IPS DF 6.9 (cell line): Measurements from ENCODE around the gene ACTR2.
"Not testable (repeated sequence)": the region's sequence is repeated elsewhere in the genome, so short reads cannot be mapped to it uniquely, and the experiment has no call there.

Experiments
- DNase-seq: peaks from one replicate; pipeline ENCODE4 v3.0.0-alpha.2; 2013; ENCODE audit warnings: low read depth, low spot score
- H3K27ac ChIP-seq: one replicate; pipeline ENCODE4 v1.5.1; 2013; ENCODE audit warnings: low read length, control low read depth
- H3K27me3 ChIP-seq: 2 replicates; pipeline ENCODE4 v1.6.1; 2013; ENCODE audit warnings: mild to moderate bottlenecking, low read length; ENCODE audit not compliant: control insufficient read depth, insufficient read depth
- H3K36me3 ChIP-seq: 2 replicates; pipeline ENCODE4 v1.6.1; 2013; ENCODE audit warnings: low read length; ENCODE audit not compliant: control insufficient read depth, insufficient read depth
- H3K4me1 ChIP-seq: 2 replicates; pipeline ENCODE4 v1.6.1; 2013; ENCODE audit warnings: low read length; ENCODE audit not compliant: control insufficient read depth, insufficient read depth
- H3K4me3 ChIP-seq: 2 replicates; pipeline ENCODE4 v1.5.1; 2013; ENCODE audit warnings: mild to moderate bottlenecking, low read length
- H3K9me3 ChIP-seq: 2 replicates; pipeline ENCODE4 v1.6.1; 2013; ENCODE audit warnings: low read length, inconsistent platforms; ENCODE audit not compliant: control insufficient read depth, insufficient read depth
- WGBS: extraction: QIAGEN DNeasy Blood & Tissue Kit; methylation state at CpG from one replicate; pipeline ENCODE4 v1.1.7; 2013; ENCODE audit warnings: mixed read lengths, missing lambda C conversion rate; ENCODE audit not compliant: insufficient read length, insufficient coverage; 5-methylcytosine and 5-hydroxymethylcytosine counted together

Gene ACTR2

DNA sequence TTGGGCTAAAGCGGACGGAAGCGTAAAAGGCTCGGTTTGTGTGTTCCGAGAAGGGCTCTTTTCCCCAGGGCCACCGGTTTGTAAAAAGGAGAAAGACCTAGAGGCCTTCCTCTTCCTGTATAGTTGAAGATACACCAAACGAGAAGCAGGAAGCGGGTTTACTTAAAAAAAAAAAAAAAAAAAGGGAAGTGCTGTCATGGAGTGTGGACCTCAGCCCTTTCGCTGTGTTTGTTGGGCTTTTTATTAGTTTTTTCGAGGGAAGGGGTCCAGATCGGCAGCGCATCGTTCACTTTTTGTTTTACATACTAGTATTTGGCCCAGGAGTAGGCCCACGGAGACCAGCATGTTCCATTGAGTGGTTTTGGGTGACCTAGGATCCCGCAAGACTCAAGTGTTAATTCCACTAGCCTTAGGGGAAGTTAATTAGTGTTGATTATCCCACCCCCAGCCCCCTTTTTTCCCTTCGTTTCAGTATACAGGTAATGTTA is 676 bp downstream of the ACTR2 start:
- H3K4me3 ChIP-seq = peak overlapping the region; percentile 90
- H3K27ac ChIP-seq = no peak overlapping the region
- WGBS = no CpG with 5 or more reads among the region's 16 CpGs
- no peaks in the 10 kb centered on the region for H3K4me1 ChIP-seq
- DNase-seq = no peak
- H3K9me3 ChIP-seq = no peaks in the 10 kb centered on the region
- H3K27me3 ChIP-seq = no peaks in the 10 kb centered on the region
- no peaks in the 10 kb centered on the region for H3K36me3 ChIP-seq

DNA sequence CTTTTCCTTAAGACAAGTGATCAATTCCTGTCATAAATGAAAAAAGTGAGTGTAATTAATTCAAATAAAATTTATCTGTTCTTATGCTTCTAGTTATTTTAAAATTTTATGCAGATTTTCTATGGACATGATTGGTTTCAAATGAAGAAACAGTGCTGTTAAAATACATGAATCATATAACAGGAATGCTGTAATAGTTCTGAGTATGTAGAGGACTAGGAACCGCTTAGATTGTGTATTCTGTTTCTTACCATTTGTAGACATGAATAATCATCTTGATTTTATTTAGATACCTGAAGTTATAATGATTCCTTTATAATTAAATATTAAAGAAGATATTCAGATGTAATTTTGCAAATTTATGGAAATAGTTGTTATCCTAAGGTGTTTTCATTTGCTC is 3.5 kb downstream of the ACTR2 start:
- no peaks in the 10 kb centered on the region for H3K4me1 ChIP-seq
- no CpG with 5 or more reads among the region's 1 CpG for WGBS
- H3K36me3 ChIP-seq = no peaks in the 10 kb centered on the region
- H3K27me3 ChIP-seq = no peaks in the 10 kb centered on the region
- no peaks in the 10 kb centered on the region for H3K9me3 ChIP-seq
- DNase-seq = no peak
- no peak overlapping the region for H3K4me3 ChIP-seq
- H3K27ac ChIP-seq = no peak overlapping the region

DNA sequence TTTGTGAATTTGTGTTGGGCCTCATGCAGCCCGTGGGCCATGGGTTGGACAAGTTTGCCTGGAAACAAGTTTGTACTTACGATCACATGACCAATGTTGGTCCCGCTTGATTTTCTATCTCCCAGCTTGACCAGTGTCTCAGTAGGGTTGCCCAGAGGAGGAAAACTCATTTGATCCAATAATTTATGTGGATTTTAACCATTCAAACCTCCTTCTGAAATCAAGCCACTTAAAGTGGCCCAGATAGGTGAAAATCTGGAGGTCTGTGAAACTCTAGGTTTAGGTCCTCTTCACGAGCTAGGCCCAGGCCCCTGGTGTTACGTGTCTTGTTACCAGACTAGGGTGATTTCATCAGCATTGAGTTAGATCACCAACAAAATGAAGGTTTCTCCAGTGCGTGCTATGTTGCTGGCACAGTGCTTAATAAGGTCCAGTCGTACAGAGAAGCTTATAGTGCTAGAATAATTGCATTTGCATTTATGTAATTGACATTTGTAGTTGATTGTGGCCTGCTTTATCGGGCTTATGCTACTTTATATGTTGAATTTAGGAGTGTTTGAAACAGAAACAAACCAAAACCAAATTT is 4.4 kb downstream of the ACTR2 start:
- no peak overlapping the region for H3K4me3 ChIP-seq
- no CpG with 5 or more reads among the region's 8 CpGs for whole genome bisulfite sequencing

DNA sequence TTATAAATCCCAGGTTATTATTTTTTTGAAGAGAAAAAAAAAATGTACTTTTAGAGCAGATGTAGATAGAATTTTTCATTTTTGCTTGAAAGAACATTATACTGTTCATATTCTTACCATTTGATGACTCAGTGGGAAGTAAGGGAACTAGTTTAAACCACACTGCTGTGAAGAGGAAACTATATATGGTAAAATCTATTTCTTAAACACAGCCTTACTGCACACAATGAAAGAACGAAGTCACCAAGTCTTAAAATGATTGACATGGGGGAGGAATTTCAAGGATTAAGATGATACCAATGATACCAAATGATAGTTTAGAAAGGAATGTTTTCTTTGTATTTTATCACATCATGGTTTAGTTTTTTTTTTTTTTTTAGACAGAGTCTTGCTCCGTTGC is 5.0 kb downstream of the ACTR2 start:
- WGBS = no CpG with 5 or more reads among the region's 2 CpGs
- H3K9me3 ChIP-seq = no peaks in the 10 kb centered on the region
- no peak overlapping the region for H3K4me3 ChIP-seq
- no peaks in the 10 kb centered on the region for H3K4me1 ChIP-seq
- H3K36me3 ChIP-seq = no peaks in the 10 kb centered on the region
- H3K27me3 ChIP-seq = no peaks in the 10 kb centered on the region
- no peak for DNase-seq
- H3K27ac ChIP-seq = no peak overlapping the region

More for the DNA sequence above, 4.4 kb downstream of the ACTR2 start:
- Histone ChIP-seq H3K27me3 (no peaks in the 10 kb centered on the region), H3K9me3 (no peaks in the 10 kb centered on the region), H3K36me3 (no peaks in the 10 kb centered on the region), H3K27ac (no peak overlapping the region), H3K4me1 (no peaks in the 10 kb centered on the region)
- no peak for DNase-seq

DNA sequence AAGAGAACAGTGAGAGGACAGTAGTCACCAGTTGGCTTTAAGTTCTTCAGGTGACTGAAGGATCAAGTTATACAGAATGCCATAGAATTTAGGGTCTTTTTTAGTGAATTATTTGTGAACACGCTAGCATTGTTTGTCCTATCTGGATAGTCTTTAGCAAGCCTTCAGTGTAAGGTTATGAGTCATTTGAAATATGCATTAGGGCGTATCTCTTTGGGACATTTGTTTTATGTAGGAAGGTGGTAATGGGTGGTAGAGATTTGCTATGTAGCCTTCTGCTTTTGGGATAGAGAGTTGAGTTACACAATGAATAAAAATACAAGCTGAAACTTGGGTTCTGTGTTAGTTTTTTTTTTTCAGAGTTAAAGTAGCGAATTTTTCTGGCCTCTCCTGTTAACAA is 13.0 kb downstream of the ACTR2 start:
- DNase-seq = no peak
- no peak overlapping the region for H3K27ac ChIP-seq
- no peaks in the 10 kb centered on the region for H3K27me3 ChIP-seq
- no peaks in the 10 kb centered on the region for H3K9me3 ChIP-seq
- no peak overlapping the region for H3K4me3 ChIP-seq
- WGBS = 100% methylated on average over 1 of the region's 3 CpGs
- no peaks in the 10 kb centered on the region for H3K36me3 ChIP-seq
- no peaks in the 10 kb centered on the region for H3K4me1 ChIP-seq

DNA sequence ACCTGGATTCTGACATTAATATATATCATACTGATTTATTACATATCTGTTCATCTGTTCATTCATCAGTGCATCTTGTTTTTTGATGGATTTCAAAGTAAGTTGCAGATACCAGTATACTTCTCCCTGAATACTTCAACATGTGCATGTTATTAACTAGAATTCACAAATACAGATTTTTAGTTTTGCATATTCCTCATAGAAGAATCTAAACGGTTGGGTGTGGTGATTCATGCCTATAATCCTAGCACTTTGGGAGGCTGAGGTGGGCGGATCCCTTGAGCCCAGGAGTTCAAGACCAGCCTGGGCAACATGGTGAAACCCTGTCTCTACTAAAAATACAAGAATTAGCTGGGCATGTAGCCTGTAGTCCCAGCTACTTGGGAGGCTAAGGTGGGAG is 16.8 kb downstream of the ACTR2 start:
- not testable (repeated sequence) for H3K4me3 ChIP-seq, H3K36me3 ChIP-seq

DNA sequence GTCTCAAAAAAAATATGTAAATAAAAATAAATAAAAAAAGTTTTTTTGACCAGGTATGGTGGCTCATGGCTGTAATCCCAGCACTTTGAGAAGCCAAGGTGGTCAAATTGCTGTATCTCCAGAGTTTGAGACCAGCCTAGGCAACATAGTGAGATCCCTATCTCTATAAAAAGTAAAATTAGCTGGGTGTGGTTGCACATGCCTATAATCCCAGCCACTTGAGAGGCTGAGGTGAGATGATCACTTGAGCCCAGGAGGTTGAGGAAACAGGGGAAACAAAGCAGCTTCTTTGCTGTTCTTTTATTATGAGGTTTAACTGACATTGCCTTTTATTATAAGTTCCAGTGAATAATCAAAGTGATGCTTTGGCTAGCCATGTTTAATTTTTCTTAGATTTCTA is 25.0 kb downstream of the ACTR2 start:
- no peaks in the 10 kb centered on the region for H3K27me3 ChIP-seq
- no peaks in the 10 kb centered on the region for H3K36me3 ChIP-seq
- DNase-seq = no peak
- H3K4me1 ChIP-seq = no peaks in the 10 kb centered on the region
- H3K4me3 ChIP-seq = no peak overlapping the region
- no peak overlapping the region for H3K27ac ChIP-seq
- H3K9me3 ChIP-seq = no peaks in the 10 kb centered on the region

More for the DNA sequence above, 16.8 kb downstream of the ACTR2 start:
- not testable (repeated sequence) for DNase-seq, H3K27ac ChIP-seq, H3K27me3 ChIP-seq, H3K9me3 ChIP-seq, H3K4me1 ChIP-seq
- no CpG with 5 or more reads among the region's 2 CpGs for WGBS

DNA sequence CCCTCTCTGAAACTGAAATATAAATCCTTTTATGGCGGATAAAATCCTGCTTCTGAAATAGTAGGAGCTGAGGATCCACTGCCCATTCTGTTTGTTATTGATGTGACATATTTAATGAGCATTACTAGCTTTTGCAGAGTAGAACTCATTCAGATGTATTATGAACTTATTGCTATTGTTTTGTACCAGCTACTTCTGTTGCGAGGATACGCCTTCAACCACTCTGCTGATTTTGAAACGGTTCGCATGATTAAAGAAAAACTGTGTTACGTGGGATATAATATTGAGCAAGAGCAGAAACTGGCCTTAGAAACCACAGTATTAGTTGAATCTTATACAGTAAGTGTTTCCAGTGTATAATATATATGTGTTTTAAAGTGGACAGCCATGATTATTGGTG is 27.7 kb downstream of the ACTR2 start:
- DNase-seq = no peak
- Histone ChIP-seq H3K27me3 (no peaks in the 10 kb centered on the region), H3K4me3 (no peak overlapping the region), H3K36me3 (no peaks in the 10 kb centered on the region), H3K4me1 (no peaks in the 10 kb centered on the region), H3K27ac (no peak overlapping the region), H3K9me3 (no peaks in the 10 kb centered on the region)
- WGBS = no CpG with 5 or more reads among the region's 6 CpGs

DNA sequence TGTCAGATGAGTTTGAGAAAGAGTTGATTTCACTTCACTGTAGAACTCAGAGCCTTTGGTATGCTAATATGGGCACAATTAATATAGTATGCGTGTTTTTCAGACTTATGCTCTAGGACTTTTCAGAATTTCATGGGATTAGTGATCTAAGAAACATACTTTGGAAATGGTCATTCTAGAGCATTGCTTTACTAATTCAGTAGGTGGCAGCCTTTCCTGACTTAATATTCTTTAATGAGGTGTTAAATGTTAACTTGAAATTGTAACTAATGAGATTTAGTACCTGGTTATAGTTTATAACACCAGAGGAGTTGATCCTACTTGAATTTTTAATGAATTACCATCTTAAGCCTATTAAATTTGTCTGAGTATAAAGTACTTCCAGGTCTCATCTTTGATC is 28.4 kb downstream of the ACTR2 start:
- no CpG with 5 or more reads among the region's 1 CpG for WGBS
- DNase-seq = no peak
- no peak overlapping the region for H3K4me3 ChIP-seq
- H3K4me1 ChIP-seq = no peaks in the 10 kb centered on the region
- H3K36me3 ChIP-seq = no peaks in the 10 kb centered on the region
- no peaks in the 10 kb centered on the region for H3K27me3 ChIP-seq
- no peaks in the 10 kb centered on the region for H3K9me3 ChIP-seq
- H3K27ac ChIP-seq = no peak overlapping the region

DNA sequence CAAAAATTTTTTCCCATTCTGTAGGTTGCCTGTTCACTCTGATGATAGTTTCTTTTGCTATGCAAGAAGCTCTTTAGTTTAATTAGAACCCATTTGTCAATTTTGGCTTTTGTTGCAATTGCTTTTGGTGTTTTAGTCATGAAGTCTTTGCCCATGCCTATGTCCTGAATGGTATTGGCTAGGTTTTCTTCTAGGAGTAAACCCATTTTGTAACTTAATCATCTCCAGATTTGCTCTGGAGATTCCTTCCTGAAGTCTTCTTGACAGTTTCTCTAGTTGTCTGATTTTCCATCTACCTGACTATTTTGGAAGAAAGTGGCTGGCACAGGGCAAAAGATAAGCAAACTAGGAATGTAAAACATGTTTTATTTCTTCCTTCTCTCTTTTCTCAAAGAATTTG is 30.2 kb downstream of the ACTR2 start:
- not testable (repeated sequence) for H3K4me1 ChIP-seq, H3K27me3 ChIP-seq, H3K9me3 ChIP-seq, H3K27ac ChIP-seq, DNase-seq, H3K4me3 ChIP-seq, H3K36me3 ChIP-seq

DNA sequence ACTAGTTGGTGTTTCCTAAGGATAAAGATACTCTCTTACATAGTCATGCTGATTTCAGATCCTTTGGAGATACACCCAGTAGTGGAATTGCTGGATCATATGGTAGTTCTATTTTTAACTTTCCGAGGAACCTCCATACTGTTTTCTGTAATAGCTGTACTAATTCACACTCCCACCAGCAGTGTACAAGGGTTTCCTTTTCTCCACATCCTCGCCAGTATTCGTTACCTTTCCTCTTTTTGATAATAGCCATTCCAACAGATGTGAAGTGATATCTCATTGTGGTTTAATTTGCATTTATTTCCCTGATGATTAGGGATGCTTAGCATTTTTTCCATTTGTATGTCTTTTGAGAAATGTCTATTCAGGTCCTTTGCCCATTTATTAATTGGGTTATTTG is 34.0 kb downstream of the ACTR2 start:
- Histone ChIP-seq H3K27me3 (no peaks in the 10 kb centered on the region), H3K36me3 (peaks cover 2% of the 10 kb centered on the region; the same call in 1 of the 2 replicates)
- no CpG with 5 or more reads among the region's 3 CpGs for WGBS

More for the DNA sequence above, 34.0 kb downstream of the ACTR2 start:
- Histone ChIP-seq H3K9me3 (no peaks in the 10 kb centered on the region), H3K27ac (no peak overlapping the region), H3K4me1 (no peaks in the 10 kb centered on the region), H3K4me3 (no peak overlapping the region)
- no peak for DNase-seq
